Measurements from ENCODE around the gene DLG2. TPM values are rescaled to one million over a fixed set of nuclear protein-coding genes. Genes with fewer than 3 reads are reported as not detected.

The DLG2 gene
- total and polyA plus RNA-seq, 4 donors: 0.30 to 5.5 (median 0.68) TPM

GRCh38 chr11:83662494-83662893 is 1964.7 kb downstream of the DLG2 start:
- TF ChIP-seq TAF1 (conservative IDR thresholded peaks at IDR 0.05): no peak
- TF ChIP-seq HNF4G (IDR thresholded peaks at IDR 0.05): no peak
- TF ChIP-seq GABPA (IDR thresholded peaks at IDR 0.05 in 1 of 2, conservative IDR thresholded peaks at IDR 0.05 in 1 of 2): no peak
- no peak for TF ChIP-seq MAX (IDR thresholded peaks at IDR 0.05)
- no peak for TF ChIP-seq RAD21 (IDR thresholded peaks at IDR 0.05)
- TF ChIP-seq ATF3 (IDR thresholded peaks at IDR 0.05): no peak
- TF ChIP-seq JUND (IDR thresholded peaks at IDR 0.05): no peak
- no peak for TF ChIP-seq EGR1 (IDR thresholded peaks at IDR 0.05; ENCODE audit: low read depth in 2 of 2)
- TF ChIP-seq CTCF (IDR thresholded peaks at IDR 0.05; ENCODE audit: low read depth, low read length, missing input control): no peak
- no peak for TF ChIP-seq NR2F2 (IDR thresholded peaks at IDR 0.05)
- no peak for TF ChIP-seq FOXA1 (IDR thresholded peaks at IDR 0.05)
- no peak for TF ChIP-seq FOXA2 (IDR thresholded peaks at IDR 0.05)
- no peak overlapping the region for H3K27ac ChIP-seq (ENCODE audit: low read depth in 1 of 2, low read length in 2 of 2)
- H3K4me1 ChIP-seq (ENCODE audit: control insufficient read depth in 4 of 4, insufficient read depth in 4 of 4, low read length in 3 of 4): peaks cover 0 to 18% (median 5%) of the 10 kb centered on the region in 4 donors
- no peak for DNase-seq (ENCODE audit: low spot score)
- H3K4me3 ChIP-seq (ENCODE audit: low read depth in 1 of 3, low read length in 3 of 3): no peak overlapping the region
- H3K27me3 ChIP-seq (ENCODE audit: control insufficient read depth in 4 of 4, insufficient read depth in 4 of 4, low read length in 3 of 4): no peaks in the 10 kb centered on the region
- no peaks in the 10 kb centered on the region for H3K36me3 ChIP-seq (ENCODE audit: control insufficient read depth in 4 of 4, insufficient read depth in 3 of 4, low read depth in 1 of 4, low read length in 3 of 4)
- no peaks in the 10 kb centered on the region for H3K9me3 ChIP-seq (ENCODE audit: control insufficient read depth in 4 of 4, low read length in 3 of 4)
- 93% methylated on average over 1 of the region's 1 CpG for WGBS
- H3K9ac ChIP-seq (ENCODE audit: low read depth in 1 of 2, low read length in 2 of 2): peak overlapping the region in 1 of 2 donors; percentile 9

- TF ChIP-seq ZBTB33 (IDR thresholded peaks at IDR 0.05): no peak
- TF ChIP-seq YY1 (IDR thresholded peaks at IDR 0.05): peak; percentile 41
- peak; percentile 81 to 83 for TF ChIP-seq HNF4A (conservative IDR thresholded peaks at IDR 0.05)
- peak; percentile 38 for TF ChIP-seq FOXA2 (IDR thresholded peaks at IDR 0.05)
- no peak for TF ChIP-seq GABPA (IDR thresholded peaks at IDR 0.05 in 1 of 2, conservative IDR thresholded peaks at IDR 0.05 in 1 of 2)
- TF ChIP-seq CTCF (IDR thresholded peaks at IDR 0.05; ENCODE audit: low read depth, low read length, missing input control): no peak
- peak; percentile 69 for TF ChIP-seq HNF4G (IDR thresholded peaks at IDR 0.05)
- peak in 1 of 2 donors; percentile 52 for TF ChIP-seq JUND (IDR thresholded peaks at IDR 0.05)
- no peak for TF ChIP-seq ATF3 (IDR thresholded peaks at IDR 0.05)
- TF ChIP-seq REST (IDR thresholded peaks at IDR 0.05): no peak
- TF ChIP-seq FOXA1 (IDR thresholded peaks at IDR 0.05): no peak
- TF ChIP-seq TAF1 (conservative IDR thresholded peaks at IDR 0.05): no peak
- no peak for TF ChIP-seq NR2F2 (IDR thresholded peaks at IDR 0.05)
- no peak for TF ChIP-seq MAX (IDR thresholded peaks at IDR 0.05)
- TF ChIP-seq SP1 (IDR thresholded peaks at IDR 0.05): peak; percentile 74
- peak in 1 of 2 donors; percentile 31 for TF ChIP-seq RXRA (IDR thresholded peaks at IDR 0.05)
- TF ChIP-seq RAD21 (IDR thresholded peaks at IDR 0.05): peak in 1 of 2 donors; percentile 33
- no peak for TF ChIP-seq EGR1 (IDR thresholded peaks at IDR 0.05; ENCODE audit: low read depth in 2 of 2)
- WGBS: 56% methylated on average over 4 of the region's 4 CpGs
- Histone ChIP-seq H3K36me3 (ENCODE audit: control insufficient read depth in 4 of 4, insufficient read depth in 3 of 4, low read depth in 1 of 4, low read length in 3 of 4) (no peaks in the 10 kb centered on the region), H3K9ac (ENCODE audit: low read depth in 1 of 2, low read length in 2 of 2) (no peak overlapping the region), H3K9me3 (ENCODE audit: control insufficient read depth in 4 of 4, low read length in 3 of 4) (no peaks in the 10 kb centered on the region), H3K27ac (ENCODE audit: low read depth in 1 of 2, low read length in 2 of 2) (peak overlapping the region in 1 of 2 donors; percentile 19), H3K4me3 (ENCODE audit: low read depth in 1 of 3, low read length in 3 of 3) (no peak overlapping the region), H3K4me1 (ENCODE audit: control insufficient read depth in 4 of 4, insufficient read depth in 4 of 4, low read length in 3 of 4) (peaks cover 0 to 18% (median 5%) of the 10 kb centered on the region in 4 donors), H3K27me3 (ENCODE audit: control insufficient read depth in 4 of 4, insufficient read depth in 4 of 4, low read length in 3 of 4) (no peaks in the 10 kb centered on the region)
- no peak for DNase-seq (ENCODE audit: low spot score)
Measured at GRCh38 chr11:83661491-83662350, 1965.4 kb downstream of the DLG2 start.
